HepG2 (cell line): ENCODE results near the gene BEGAIN.

Experiments used
- ASH2L ChIP-seq: fragments of 300-600, 200-600 bp; sonication (generic); IDR thresholded peaks from 2 replicates; pipeline ENCODE4 v1.7.0; 2017; ENCODE audit warnings: low read depth, mild to moderate bottlenecking, moderate library complexity, mixed read lengths, low read length; ENCODE audit not compliant: insufficient read length
- EP300 ChIP-seq, 3 experiments: sonication (generic) in 1 of 3; formaldehyde crosslinking in 1 of 3; IDR thresholded peaks; 2 replicates each; pipeline versions ENCODE4 v1.5.1 to v1.6.1; 2011 to 2020; ENCODE audit warnings: low read depth in 2 of 3, low read length in 2 of 3, borderline replicate concordance in 1 of 3, improper control_type of control experiment in 1 of 3, mild to moderate bottlenecking in 1 of 3, missing genetic modification reagents in 1 of 3, moderate library complexity in 1 of 3
- HCFC1 ChIP-seq: fragments of 150-350 bp; IDR thresholded peaks from 2 replicates; pipeline ENCODE4 v1.6.1; 2014; ENCODE audit warnings: low read depth, low read length
- KDM4B ChIP-seq: sonication (generic); formaldehyde crosslinking; IDR thresholded peaks from 2 replicates; pipeline ENCODE4 v1.4.0; 2020; ENCODE audit warnings: missing genetic modification reagents
- ONECUT2 ChIP-seq: sonication (generic); formaldehyde crosslinking; IDR thresholded peaks from 2 replicates; pipeline ENCODE4 v1.4.0; 2020; ENCODE audit warnings: missing genetic modification reagents
- PHF8 ChIP-seq: sonication (generic); formaldehyde crosslinking; IDR thresholded peaks from 2 replicates; pipeline ENCODE4 v1.5.0; 2020; ENCODE audit warnings: missing genetic modification reagents
- POLR2A ChIP-seq, 2 experiments: IDR thresholded peaks; 2 replicates each; pipeline ENCODE4 v1.6.1; 2011; ENCODE audit warnings: low read depth in 2 of 2, low read length in 2 of 2, mild to moderate bottlenecking in 1 of 2, moderate library complexity in 1 of 2; ENCODE audit not compliant: insufficient read depth in 1 of 2
- TCF12 ChIP-seq, 2 experiments: fragments of 450-650 bp in 1 of 2; sonication (generic) in 1 of 2; formaldehyde crosslinking in 1 of 2; IDR thresholded peaks; 2 replicates each; pipeline versions ENCODE4 v1.6.1 to v1.8.0; 2017 to 2022; ENCODE audit warnings: antibody characterized with exemption in 1 of 2, mild to moderate bottlenecking in 1 of 2, missing genetic modification reagents in 1 of 2, moderate library complexity in 1 of 2
- ZSCAN31 ChIP-seq: sonication (generic); formaldehyde crosslinking; IDR thresholded peaks from 2 replicates; pipeline ENCODE4 v1.5.0; 2020; ENCODE audit warnings: low read depth, mild to moderate bottlenecking, missing genetic modification reagents
- TF ChIP-seq, protein P1 (sequence below): sonication (generic); formaldehyde crosslinking; IDR thresholded peaks from 2 replicates; pipeline ENCODE4 v1.5.1; 2020; ENCODE audit warnings: mild to moderate bottlenecking, missing genetic modification reagents, borderline replicate concordance
- TF ChIP-seq, protein P2 (sequence below): sonication (generic); formaldehyde crosslinking; IDR thresholded peaks from 2 replicates; pipeline ENCODE4 v1.4.0; 2020; ENCODE audit warnings: missing genetic modification reagents

- TF ChIP-seq, protein P1, sequence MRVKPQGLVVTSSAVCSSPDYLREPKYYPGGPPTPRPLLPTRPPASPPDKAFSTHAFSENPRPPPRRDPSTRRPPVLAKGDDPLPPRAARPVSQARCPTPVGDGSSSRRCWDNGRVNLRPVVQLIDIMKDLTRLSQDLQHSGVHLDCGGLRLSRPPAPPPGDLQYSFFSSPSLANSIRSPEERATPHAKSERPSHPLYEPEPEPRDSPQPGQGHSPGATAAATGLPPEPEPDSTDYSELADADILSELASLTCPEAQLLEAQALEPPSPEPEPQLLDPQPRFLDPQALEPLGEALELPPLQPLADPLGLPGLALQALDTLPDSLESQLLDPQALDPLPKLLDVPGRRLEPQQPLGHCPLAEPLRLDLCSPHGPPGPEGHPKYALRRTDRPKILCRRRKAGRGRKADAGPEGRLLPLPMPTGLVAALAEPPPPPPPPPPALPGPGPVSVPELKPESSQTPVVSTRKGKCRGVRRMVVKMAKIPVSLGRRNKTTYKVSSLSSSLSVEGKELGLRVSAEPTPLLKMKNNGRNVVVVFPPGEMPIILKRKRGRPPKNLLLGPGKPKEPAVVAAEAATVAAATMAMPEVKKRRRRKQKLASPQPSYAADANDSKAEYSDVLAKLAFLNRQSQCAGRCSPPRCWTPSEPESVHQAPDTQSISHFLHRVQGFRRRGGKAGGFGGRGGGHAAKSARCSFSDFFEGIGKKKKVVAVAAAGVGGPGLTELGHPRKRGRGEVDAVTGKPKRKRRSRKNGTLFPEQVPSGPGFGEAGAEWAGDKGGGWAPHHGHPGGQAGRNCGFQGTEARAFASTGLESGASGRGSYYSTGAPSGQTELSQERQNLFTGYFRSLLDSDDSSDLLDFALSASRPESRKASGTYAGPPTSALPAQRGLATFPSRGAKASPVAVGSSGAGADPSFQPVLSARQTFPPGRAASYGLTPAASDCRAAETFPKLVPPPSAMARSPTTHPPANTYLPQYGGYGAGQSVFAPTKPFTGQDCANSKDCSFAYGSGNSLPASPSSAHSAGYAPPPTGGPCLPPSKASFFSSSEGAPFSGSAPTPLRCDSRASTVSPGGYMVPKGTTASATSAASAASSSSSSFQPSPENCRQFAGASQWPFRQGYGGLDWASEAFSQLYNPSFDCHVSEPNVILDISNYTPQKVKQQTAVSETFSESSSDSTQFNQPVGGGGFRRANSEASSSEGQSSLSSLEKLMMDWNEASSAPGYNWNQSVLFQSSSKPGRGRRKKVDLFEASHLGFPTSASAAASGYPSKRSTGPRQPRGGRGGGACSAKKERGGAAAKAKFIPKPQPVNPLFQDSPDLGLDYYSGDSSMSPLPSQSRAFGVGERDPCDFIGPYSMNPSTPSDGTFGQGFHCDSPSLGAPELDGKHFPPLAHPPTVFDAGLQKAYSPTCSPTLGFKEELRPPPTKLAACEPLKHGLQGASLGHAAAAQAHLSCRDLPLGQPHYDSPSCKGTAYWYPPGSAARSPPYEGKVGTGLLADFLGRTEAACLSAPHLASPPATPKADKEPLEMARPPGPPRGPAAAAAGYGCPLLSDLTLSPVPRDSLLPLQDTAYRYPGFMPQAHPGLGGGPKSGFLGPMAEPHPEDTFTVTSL, result no peak
- no peak for TF ChIP-seq ASH2L
- no peak for TF ChIP-seq TCF12 (IDR thresholded peaks at IDR 0.05)
- no peak for TF ChIP-seq TCF12 (CRISPR knock-in tag; IDR thresholded peaks at IDR 0.05)
- no peak for TF ChIP-seq PHF8 (CRISPR knock-in tag)
- no peak for TF ChIP-seq ONECUT2 (CRISPR knock-in tag)
- no peak for TF ChIP-seq EP300 (IDR thresholded peaks at IDR 0.05; ENCODE audit: low read depth in 2 of 2, low read length in 2 of 2)
- TF ChIP-seq EP300 (CRISPR knock-in tag; IDR thresholded peaks at IDR 0.05; ENCODE audit: borderline replicate concordance), result no peak
- no peak for TF ChIP-seq HCFC1
- TF ChIP-seq POLR2A (IDR thresholded peaks at IDR 0.05; ENCODE audit: insufficient read depth in 1 of 2, low read depth in 2 of 2, low read length in 2 of 2), result no peak
- no peak for TF ChIP-seq ZSCAN31 (CRISPR knock-in tag)
- no peak for TF ChIP-seq KDM4B (CRISPR knock-in tag)
- TF ChIP-seq, protein P2, sequence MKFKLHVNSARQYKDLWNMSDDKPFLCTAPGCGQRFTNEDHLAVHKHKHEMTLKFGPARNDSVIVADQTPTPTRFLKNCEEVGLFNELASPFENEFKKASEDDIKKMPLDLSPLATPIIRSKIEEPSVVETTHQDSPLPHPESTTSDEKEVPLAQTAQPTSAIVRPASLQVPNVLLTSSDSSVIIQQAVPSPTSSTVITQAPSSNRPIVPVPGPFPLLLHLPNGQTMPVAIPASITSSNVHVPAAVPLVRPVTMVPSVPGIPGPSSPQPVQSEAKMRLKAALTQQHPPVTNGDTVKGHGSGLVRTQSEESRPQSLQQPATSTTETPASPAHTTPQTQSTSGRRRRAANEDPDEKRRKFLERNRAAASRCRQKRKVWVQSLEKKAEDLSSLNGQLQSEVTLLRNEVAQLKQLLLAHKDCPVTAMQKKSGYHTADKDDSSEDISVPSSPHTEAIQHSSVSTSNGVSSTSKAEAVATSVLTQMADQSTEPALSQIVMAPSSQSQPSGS, result no peak
These were observed 56.7 kb downstream of the BEGAIN start for GRCh38 chr14:100530270-100531072.
